Vagina (tissue), 2 donors: ENCODE data around the gene UGT2B17.

Experiments used
- CTCF ChIP-seq, 3 experiments: fragments of 450-650 bp in 2 of 3; fragments of 200-600 bp in 1 of 3; sonication (generic) in 1 of 3; IDR thresholded peaks; one replicate each; pipeline ENCODE4 v1.5.1; 2017 to 2019; ENCODE audit warnings: antibody characterized with exemption in 3 of 3, mild to moderate bottlenecking in 2 of 3, moderate library complexity in 2 of 3
- POLR2AphosphoS5 ChIP-seq, 2 donors: sonication (generic); formaldehyde crosslinking; IDR thresholded peaks; one replicate each; pipeline ENCODE4 v1.9.0; 2017; ENCODE audit warnings: antibody characterized with exemption in 2 of 2, mild to moderate bottlenecking in 2 of 2, low read depth in 1 of 2; ENCODE audit not compliant: insufficient read depth in 1 of 2

- TF ChIP-seq POLR2AphosphoS5 (IDR thresholded peaks at IDR 0.05; ENCODE audit: insufficient read depth in 1 of 2, low read depth in 1 of 2) (no peak), CTCF (IDR thresholded peaks at IDR 0.05) (no peak)
These were observed 5.5 kb upstream of the UGT2B17 start for GRCh38 chr4:68581383-68582338.
